HepG2 (cell line): Measurements from ENCODE around the gene CARHSP1. TPM values are rescaled to one million over a fixed set of nuclear protein-coding genes. Genes with fewer than 3 reads are reported as not detected.

ENCODE experiments used
- AHR ChIP-seq: IDR thresholded peaks from 2 replicates; pipeline ENCODE4 v1.6.1; 2018; ENCODE audit warnings: missing genetic modification reagents, missing compliant biosample characterization
- ATF1 ChIP-seq: IDR thresholded peaks from 2 replicates; pipeline ENCODE4 v1.6.1; 2016; ENCODE audit warnings: mild to moderate bottlenecking, control low read depth
- FOXK1 ChIP-seq: sonication (generic); formaldehyde crosslinking; IDR thresholded peaks from 2 replicates; pipeline ENCODE4 v1.4.0; 2020; ENCODE audit warnings: low read depth, missing genetic modification reagents, borderline replicate concordance
- HOXA7 ChIP-seq: sonication (generic); formaldehyde crosslinking; IDR thresholded peaks from 2 replicates; pipeline ENCODE4 v1.8.1; 2022; ENCODE audit warnings: mild to moderate bottlenecking, missing genetic modification reagents, moderate library complexity
- HOXA9 ChIP-seq: sonication (generic); formaldehyde crosslinking; IDR thresholded peaks from 2 replicates; pipeline ENCODE4 v1.8.1; 2022; ENCODE audit warnings: missing genetic modification reagents, mild to moderate bottlenecking, moderate library complexity, borderline replicate concordance
- IRF2 ChIP-seq: IDR thresholded peaks from 2 replicates; pipeline ENCODE4 v1.6.1; 2018; ENCODE audit warnings: missing genetic modification reagents, missing compliant biosample characterization
- KDM5B ChIP-seq: sonication (generic); formaldehyde crosslinking; IDR thresholded peaks from 2 replicates; pipeline ENCODE4 v1.4.0; 2020; ENCODE audit warnings: missing genetic modification reagents, mild to moderate bottlenecking, borderline replicate concordance
- MAFK ChIP-seq, 2 experiments: IDR thresholded peaks in 1 of 2; conservative IDR thresholded peaks in 1 of 2; 2 replicates each; pipeline ENCODE4 v1.6.1; 2011; ENCODE audit warnings: improper control_type of control experiment in 2 of 2, low read length in 2 of 2
- POGK ChIP-seq: sonication (generic); formaldehyde crosslinking; conservative IDR thresholded peaks from 2 replicates; pipeline ENCODE4 v1.8.0; 2022; ENCODE audit warnings: mild to moderate bottlenecking, moderate library complexity, missing genetic modification reagents
- RFXANK ChIP-seq: IDR thresholded peaks from 2 replicates; pipeline ENCODE4 v1.6.1; 2016
- SOX6 ChIP-seq, 2 experiments: fragments of 450-650 bp in 1 of 2; sonication (generic) in 1 of 2; formaldehyde crosslinking in 1 of 2; IDR thresholded peaks; 2 replicates each; pipeline versions ENCODE4 v1.4.0 to v1.6.1; 2017 to 2020; ENCODE audit warnings: antibody characterized with exemption in 1 of 2, mild to moderate bottlenecking in 1 of 2, missing genetic modification reagents in 1 of 2
- SYNCRIP ChIP-seq: fragments of 200-400 bp; formaldehyde crosslinking; IDR thresholded peaks from 2 replicates; pipeline ENCODE4 v1.6.1; 2018; ENCODE audit warnings: mild to moderate bottlenecking, low read depth, low read length; ENCODE audit not compliant: insufficient read depth
- ZFP82 ChIP-seq: sonication (generic); formaldehyde crosslinking; IDR thresholded peaks from 2 replicates; pipeline ENCODE4 v1.5.1; 2020; ENCODE audit warnings: mild to moderate bottlenecking, missing genetic modification reagents, borderline replicate concordance
- ZNF17 ChIP-seq: sonication (generic); formaldehyde crosslinking; IDR thresholded peaks from 2 replicates; pipeline ENCODE4 v1.5.0; 2020; ENCODE audit warnings: mild to moderate bottlenecking, missing genetic modification reagents
- ZNF205 ChIP-seq: IDR thresholded peaks from 2 replicates; pipeline ENCODE4 v1.6.1; 2018; ENCODE audit warnings: missing biosample characterization, missing genetic modification reagents
- ZNF513 ChIP-seq: sonication (generic); formaldehyde crosslinking; conservative IDR thresholded peaks from 2 replicates; pipeline ENCODE4 v1.5.0; 2020; ENCODE audit warnings: missing genetic modification reagents
- ZNF609 ChIP-seq: sonication (generic); formaldehyde crosslinking; IDR thresholded peaks from 2 replicates; pipeline ENCODE4 v1.4.0; 2020; ENCODE audit warnings: mild to moderate bottlenecking, missing genetic modification reagents, borderline replicate concordance
- ZNF83 ChIP-seq: sonication (generic); formaldehyde crosslinking; IDR thresholded peaks from 2 replicates; pipeline ENCODE4 v1.4.0; 2020; ENCODE audit warnings: missing genetic modification reagents, mild to moderate bottlenecking, borderline replicate concordance
- polyA plus RNA-seq, 8 experiments: library from polyadenylated mRNA; depleted of rRNA in 3 of 8; stranded (reverse) in 7 of 8; unstranded in 1 of 8; fragments of >200 nt; fragmentation: Illumina TruSeq in 4 of 8; extraction: Trizol in 4 of 8; gene quantifications; 2 replicates each; pipeline versions ENCODE4 v1.2.1 to v1.2.3, GENCODE V29; 2011 to 2016; ENCODE audit warnings: low read depth in 4 of 8, missing spikeins in 1 of 8, mixed read lengths in 1 of 8; ENCODE audit not compliant: insufficient read depth in 1 of 8
- total RNA-seq, 5 experiments: library from RNA; depleted of rRNA; stranded (reverse); fragments of >200 nt; fragmentation: Illumina TruSeq; extraction: Trizol; gene quantifications; 2 replicates each; pipeline ENCODE4 v1.2.3, GENCODE V29; 2016; ENCODE audit warnings: low read depth in 1 of 5
- TF ChIP-seq, protein P1 (sequence below): sonication (generic); formaldehyde crosslinking; IDR thresholded peaks from 2 replicates; pipeline ENCODE4 v1.5.0; 2020; ENCODE audit warnings: mild to moderate bottlenecking, missing genetic modification reagents

The CARHSP1 gene
- total and polyA plus RNA-seq, 2 of the 13 experiments (the other 11 are each of a cell fraction or from before 2014, with no cell fraction given), result 173 to 345 TPM

DNA sequence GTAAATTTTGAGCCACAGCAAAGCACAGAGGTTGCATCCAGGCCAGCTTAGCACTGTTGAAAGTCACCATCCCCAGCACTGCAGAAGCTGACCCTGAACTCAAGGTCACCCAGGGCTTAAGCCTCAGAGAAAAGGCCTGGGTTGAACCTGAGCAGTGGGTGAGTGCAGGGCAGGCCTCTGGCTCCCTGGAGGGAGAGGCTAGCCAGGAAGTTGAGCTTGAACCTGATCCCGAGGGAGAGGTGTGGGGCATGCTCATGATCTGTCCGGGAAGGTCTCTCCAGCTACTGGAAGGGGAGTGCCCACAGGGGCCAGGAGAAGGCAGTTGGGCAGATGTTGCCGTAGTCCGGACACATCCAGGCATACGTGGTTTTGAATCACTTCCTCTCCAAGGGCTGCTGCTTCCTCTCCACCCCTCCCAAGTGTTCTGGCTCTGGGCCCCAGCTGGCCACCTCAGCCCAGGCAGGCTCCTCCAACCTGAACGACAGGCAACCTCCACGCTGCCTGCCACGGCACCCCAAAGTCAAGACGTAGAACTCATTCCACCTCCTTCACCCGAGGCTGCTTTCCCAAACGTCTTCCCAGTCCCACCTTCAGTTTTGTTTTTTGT is 18.4 kb downstream of the CARHSP1 start (continued):
- TF ChIP-seq HOXA9 (CRISPR knock-in tag) (no peak), FOXK1 (CRISPR knock-in tag) (peak; percentile 68; the same call in 1 of the 2 replicates), ZNF609 (CRISPR knock-in tag) (peak; percentile 89; the same call in 1 of the 2 replicates), ZNF513 (CRISPR knock-in tag) (no peak; the same call in 1 of the 2 replicates), SOX6 (IDR thresholded peaks at IDR 0.05) (no peak), SOX6 (CRISPR knock-in tag; IDR thresholded peaks at IDR 0.05) (peak; percentile 86), ZNF17 (CRISPR knock-in tag) (no peak), MAFK (conservative IDR thresholded peaks at IDR 0.05 in 1 of 2, IDR thresholded peaks at IDR 0.05 in 1 of 2; ENCODE audit: low read length in 2 of 2) (no peak; a peak in 2 of 4 replicates), HOXA7 (CRISPR knock-in tag) (no peak), RFXANK (CRISPR knock-in tag) (peak; percentile 85; the same call in 1 of the 2 replicates), POGK (no peak), SYNCRIP (no peak), IRF2 (peak; percentile 98), KDM5B (CRISPR knock-in tag) (peak; percentile 52; the same call in 1 of the 2 replicates), ATF1 (no peak), ZNF83 (CRISPR knock-in tag) (no peak), AHR (CRISPR knock-in tag) (peak; percentile 73), ZFP82 (0 out of 2 replicates have a peak, but pooled peaks have one; percentile 16), ZNF205 (peak; percentile 77)
- TF ChIP-seq, protein P1, sequence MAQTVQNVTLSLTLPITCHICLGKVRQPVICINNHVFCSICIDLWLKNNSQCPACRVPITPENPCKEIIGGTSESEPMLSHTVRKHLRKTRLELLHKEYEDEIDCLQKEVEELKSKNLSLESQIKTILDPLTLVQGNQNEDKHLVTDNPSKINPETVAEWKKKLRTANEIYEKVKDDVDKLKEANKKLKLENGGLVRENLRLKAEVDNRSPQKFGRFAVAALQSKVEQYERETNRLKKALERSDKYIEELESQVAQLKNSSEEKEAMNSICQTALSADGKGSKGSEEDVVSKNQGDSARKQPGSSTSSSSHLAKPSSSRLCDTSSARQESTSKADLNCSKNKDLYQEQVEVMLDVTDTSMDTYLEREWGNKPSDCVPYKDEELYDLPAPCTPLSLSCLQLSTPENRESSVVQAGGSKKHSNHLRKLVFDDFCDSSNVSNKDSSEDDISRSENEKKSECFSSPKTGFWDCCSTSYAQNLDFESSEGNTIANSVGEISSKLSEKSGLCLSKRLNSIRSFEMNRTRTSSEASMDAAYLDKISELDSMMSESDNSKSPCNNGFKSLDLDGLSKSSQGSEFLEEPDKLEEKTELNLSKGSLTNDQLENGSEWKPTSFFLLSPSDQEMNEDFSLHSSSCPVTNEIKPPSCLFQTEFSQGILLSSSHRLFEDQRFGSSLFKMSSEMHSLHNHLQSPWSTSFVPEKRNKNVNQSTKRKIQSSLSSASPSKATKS (CRISPR knock-in tag), result no peak
